Fibroblast of skin of left quadriceps (primary cell): ENCODE measurements around the gene DLL1.
"Not testable (repeated sequence)": the region's sequence is repeated elsewhere in the genome, so short reads cannot be mapped to it uniquely, and the experiment has no call there.

Experiments
- DNase-seq, 2 experiments: peaks; one replicate each; pipeline ENCODE4 v3.0.0-alpha.2; 2013; ENCODE audit warnings: low read depth in 2 of 2

The DLL1 gene

DNA sequence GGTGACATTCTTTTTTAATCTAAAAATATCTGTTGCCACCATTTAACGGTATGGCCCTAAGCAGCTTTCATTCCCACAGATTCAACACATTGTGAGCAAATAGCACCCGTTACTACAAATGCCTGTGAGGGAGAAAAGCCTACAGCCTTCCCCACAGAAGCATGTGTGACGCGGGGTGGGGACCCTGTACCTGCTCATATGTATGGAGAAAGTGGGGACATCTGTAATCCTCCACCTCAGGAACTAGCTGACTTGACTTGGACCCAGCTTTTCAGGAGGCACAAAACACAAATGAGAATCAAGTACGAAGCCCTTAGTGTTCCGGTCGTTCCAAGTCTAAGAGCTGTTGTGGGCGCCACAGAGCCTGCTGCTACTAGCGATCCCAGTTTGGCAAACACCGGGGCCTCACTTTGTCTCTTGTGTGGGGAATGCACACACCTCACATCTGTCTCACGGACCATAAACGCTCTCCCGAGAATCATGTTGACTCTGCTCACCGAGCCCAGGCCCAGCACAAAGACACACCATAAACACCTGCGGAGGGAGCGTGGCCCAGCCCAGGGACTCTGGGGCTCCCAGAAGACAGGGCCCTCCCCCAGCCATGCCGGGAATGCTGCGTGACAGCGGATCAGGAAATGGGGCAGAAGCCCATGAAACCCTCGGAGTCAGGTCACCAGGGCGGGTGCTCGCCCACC is 21.6 kb downstream of the DLL1 start:
- no peak for DNase-seq

DNA sequence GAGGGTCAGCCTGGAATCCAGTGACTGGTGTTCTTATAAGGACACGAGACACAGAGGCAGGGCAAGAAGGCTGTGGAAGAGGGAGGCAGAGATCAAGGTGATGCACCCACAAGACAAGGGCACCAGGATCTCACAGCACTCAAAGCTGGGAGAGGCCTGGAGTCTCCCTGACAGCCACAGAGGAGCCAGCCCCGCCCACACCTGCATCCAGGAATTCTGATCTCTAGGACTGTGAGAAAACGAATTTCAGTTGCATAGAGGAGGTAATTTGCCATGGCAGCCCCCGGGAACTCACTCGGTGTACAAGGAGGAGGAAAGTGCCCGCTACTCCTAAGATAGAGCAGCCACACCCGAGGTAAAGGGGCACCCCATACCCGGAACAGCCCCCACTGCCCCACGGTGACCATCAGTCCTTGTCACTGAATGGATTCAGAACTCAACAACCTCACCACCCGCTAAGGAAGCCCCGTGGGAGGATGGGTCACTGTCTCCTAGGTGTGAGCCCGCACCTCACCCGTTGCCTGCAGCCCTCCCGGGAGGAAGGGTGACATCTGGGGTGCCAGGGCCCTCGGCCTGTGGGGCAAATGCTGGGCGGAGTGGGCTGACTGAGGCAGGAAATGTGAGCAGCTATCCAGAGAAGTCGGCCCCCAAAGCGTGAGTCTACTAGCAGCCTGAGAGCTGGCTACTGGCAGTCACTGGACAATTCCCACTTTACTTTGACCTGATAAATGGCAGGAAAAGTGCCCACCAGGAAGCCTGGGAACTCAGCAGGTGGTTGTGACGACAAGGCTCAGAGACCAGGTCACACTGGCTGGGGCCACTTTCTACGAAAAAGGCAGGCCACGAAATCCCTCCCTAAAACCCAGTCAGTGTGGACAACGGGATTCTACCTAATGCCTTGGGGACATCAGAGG is 22.4 kb downstream of the DLL1 start:
- DNase-seq: no peak

DNA sequence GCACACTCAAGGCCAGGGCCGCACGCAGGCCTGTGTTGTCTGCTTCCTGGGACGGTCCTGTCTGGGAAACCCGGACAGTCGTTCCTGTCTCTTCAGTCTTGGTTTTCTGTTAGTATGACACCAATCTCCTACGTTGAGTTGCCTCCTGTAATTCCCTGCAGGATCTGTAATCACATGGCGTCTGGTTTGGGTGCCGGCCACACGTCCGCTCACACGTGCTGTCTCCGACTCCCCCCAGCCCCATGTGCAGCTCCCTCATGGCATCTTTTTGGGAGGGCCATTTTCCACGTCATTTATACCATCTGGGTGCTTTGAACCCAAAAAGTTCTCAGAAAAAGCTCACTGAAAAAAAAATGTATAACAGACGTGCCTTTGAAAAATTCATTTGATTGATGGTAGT is 23.2 kb downstream of the DLL1 start:
- no peak for DNase-seq

DNA sequence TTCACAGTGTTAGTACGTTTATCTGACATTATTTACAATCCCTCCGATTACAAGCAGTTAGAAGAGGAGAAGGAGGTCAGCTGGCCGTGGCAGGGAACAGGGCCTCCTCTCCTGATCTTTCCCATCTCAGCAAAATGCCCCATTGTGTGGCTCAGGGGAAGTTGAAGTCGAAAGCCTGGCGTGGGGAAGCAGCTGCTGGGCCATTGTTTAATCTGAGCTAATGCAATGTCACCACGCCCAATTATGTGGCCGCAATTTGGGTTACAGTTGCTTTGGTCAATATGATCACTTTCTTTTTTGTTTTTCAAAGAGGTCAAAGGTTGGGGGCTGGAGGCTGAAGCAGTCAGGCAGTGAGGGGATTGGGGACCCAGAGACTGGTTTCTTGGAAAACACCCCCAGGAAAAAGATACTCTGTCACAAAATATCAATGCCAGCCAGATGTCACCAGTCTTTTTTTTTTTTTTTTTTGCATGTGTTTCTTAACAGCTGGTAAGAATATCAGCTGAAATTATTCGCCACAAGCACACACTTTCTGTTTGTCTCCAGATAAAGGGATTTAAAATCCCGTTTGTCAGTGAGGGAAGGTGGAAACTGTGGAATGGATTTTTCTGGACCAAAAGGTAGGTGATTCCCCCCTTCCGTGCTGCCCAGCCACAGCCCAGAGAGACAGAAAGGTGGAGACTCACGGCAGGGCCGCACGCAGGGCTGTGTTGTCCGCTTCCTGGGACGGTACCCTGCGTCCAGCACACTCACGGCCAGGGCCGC is 24.6 kb downstream of the DLL1 start:
- DNase-seq: no peak

DNA sequence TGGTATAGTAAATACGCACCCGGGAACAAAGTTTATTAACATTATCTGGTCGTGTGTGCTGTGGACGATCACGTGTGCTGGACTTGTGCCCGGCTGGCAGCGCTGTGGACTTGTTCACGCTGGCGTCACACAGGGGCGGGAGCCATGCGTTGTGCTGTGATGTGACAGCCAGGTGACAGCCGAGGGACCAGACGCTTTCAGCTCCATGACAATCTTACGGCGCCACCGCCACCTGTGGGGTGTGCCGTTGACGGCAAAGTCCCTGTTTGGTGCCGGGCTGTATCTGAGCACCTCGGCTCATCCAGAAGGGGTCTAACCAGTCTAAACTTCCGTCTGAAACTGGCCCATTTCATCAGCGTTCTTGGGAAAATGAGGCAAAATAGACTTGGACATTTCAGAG is 25.2 kb downstream of the DLL1 start:
- no peak for DNase-seq

DNA sequence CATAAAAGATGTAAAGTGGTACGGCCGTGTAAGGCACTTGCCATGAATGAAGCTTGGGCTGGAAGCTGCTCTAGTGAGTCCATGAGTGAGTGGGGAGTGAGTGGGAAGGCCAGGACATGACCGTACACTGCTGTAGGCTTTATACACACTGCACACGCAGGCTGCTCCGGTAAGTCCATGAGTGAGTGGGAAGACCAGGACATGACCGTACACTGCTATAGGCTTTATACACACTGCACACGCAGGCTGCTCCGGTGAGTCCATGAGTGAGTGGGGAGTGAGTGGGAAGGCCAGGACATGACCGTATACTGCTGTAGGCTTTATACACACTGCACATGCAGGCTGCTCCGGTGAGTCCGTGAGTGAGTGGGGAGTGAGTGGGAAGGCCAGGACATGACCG is 26.2 kb downstream of the DLL1 start:
- not testable (repeated sequence) for DNase-seq

DNA sequence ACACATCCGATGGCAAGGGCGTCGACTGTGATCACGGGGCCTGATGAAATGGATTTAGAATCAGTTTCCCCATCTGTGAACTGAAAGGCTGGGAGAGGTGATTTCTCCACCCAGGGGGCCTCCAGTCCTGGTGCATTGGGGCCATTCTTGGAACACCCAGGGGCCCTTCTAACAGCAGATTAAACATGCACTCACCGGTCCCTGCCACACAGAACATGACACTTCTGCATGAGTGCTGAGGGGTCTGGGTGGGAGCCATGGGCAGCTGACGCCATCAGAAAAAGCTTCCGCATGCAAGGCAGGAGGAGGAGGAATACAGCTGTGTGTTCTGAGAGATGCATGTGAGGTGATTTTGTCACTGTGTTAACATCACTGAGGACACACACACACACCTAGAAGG is 26.8 kb downstream of the DLL1 start:
- DNase-seq: no peak

DNA sequence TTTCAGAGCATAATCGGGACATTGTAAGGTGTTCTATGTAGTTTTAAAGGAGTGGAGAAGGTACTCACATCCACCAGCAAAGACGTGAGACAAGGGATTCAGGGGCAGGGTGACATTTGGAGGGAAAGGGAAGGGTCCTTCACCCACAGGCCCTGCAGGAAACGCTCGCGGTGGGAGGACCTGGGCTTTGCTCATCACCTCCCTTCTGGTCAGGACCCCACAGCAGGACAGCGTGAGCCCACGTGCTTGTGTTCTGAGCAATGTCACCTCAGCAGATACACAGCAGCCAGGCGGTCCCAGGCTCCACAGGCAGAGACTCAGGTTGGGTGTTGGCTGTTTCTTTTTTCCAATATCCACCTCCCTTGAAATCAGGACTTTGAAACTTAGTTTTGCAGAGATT is 27.5 kb downstream of the DLL1 start:
- no peak for DNase-seq

DNA sequence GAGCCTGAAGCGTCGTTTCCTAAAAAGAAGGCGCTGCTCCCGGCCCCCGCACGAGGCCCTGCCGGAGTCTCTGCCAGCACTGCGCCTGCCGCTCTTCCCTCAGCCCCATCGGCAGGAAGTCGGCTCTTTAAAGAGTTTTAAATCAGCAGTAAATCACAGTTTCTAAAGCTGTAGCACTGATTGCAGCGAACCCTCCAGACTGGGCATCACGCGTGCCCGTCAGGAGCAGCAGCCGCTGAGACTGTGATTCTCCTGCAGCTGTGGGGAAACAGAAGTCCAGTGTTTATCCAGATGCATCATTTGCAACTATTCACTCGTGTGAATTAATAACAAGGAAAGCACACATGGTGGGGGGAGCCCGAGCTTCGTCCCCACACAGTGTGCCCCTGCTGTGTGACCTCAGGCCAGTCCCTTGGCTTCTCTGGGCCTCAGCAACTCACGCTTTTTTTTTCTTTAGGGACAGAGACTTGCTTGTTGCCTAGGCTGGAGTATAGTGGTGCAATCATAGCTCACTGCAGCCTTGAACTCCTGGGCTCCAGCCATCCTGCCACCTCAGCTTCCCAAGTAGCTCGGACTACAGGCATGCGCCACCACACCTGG is 28.3 kb downstream of the DLL1 start:
- DNase-seq: no peak

DNA sequence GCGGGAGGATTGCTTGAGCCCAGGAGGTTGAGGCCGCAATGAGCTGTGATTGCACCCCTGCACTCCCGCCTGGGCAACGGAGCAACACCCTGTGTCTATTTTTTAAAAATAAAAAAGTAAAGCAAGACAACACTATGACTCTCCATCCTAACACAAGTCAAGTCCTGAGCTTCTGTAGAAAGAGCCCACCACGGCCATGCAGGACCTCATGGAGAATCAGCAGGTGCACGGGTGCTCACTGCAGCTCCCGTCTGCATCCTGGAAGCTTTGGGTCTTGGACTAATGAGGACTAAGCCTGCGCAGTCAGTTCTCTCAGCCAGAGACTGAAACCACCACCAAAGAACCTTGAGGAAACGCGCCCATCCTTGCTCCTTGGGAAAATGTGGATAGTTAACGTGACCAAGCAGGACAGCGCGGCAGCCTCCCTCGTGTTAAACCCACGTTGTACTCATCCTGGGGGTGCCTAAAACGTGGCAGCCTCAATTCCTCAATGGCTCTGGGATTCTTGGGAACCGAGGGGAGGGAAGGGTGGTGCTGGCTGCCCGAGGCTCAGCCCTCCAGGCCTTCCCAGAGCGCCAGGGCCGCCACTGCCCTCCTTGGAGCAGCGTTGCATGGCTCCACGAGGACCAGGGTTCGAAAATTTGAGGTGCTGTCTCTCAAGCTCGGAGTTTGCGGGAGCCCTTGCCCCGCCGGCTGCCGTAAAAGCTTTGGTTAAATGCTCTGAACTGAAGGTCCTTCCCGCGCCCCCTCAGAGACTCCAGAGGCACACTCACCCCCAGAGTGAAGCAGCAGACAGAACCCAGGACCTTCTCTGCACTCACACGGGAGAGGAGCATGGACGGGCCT is 29.0 kb downstream of the DLL1 start:
- DNase-seq: no peak

DNA sequence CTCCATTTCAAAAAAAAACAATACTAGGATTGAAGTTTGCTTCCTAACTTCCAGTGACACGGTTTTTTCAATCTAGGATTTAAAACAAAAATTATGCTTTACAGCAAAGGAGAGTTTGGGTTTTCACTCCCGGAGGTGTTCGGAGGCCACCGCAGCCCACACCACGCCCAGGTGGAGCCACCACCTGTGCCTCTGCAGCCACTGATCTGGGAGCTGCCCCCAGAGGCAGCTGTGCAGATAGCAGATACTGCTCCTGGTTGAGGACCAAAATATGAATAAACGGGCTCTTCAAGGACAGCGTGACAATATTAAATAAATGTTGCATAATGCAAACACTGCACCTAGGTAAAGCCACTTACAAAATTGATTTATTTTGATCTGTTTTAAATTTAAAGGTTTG is 30.2 kb downstream of the DLL1 start:
- no peak for DNase-seq

DNA sequence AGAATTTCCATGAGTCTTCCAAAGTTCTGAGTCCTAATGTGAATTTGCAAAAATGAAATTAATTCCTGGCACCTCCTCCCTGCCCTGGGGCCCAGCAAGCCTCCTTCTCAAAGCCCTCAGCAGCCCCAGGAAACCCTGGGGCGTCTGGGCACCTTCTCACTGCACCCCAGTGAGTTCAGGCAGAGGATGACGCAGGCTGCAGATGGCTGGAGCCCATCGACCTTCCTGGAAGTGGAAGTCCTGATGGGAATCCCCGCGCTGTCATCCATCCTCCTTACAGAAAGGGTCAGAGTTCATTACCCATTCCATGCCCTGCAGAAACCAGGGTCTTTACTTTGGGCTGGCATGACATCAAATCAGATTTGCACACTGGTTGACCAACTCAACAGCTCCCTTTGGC is 31.6 kb downstream of the DLL1 start:
- DNase-seq: no peak

DNA sequence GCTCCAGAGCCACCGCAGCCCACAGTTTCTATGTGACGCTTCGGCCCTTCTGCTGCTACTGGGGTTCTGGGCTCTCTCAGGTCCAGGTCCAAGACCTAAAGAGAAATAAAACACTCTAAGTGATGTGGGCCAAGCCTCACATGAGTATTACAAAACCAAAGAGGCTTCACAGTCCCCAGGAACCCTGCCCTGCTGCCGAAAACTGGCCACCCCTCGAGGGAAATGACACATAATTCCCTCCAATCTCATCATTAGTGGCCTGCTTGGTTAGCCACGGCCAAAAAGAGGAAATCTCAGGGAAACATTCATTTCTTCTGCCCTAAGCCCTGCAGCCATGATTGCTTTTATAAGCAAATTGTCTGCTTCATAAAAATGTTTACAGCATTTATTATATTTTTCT is 32.5 kb downstream of the DLL1 start:
- DNase-seq: no peak

DNA sequence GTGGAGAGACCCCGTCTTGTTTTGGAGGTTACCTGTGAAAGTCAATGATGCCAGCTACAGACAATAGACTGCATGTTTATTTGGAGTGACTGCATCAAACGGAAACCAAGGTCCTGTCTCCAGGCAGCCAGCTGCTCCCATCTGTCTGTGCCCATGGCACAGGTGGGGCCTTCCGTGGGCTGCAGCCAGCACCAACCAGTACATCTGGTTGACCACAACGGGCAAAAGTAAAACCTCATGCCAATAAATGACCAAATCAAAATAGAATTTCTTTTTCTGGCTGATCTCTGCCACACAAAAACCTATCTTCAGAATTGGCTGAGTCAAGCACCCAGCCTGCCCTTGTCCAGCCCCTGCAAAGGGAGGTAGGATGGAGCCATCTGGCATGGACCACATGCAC is 33.5 kb downstream of the DLL1 start:
- no peak for DNase-seq

DNA sequence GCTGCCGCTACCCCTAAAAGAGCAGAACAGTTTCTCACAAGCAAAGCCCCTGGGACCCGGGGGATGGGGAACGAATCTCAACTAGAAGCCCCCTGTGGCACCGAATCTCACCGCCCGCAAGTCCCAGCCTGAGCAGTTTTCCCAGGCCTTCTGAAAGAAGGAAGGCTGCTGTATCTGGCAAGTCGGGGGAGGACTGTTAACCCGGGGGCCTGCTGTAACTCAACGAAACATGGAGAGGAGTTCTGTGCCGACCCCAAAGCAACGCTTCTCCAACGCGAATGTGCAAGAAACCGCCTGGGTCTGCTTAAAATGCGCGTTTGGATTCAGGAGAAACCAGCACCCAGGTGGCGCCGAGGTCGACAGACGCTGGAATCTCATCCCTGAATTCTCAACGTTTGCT is 34.2 kb downstream of the DLL1 start:
- no peak for DNase-seq

DNA sequence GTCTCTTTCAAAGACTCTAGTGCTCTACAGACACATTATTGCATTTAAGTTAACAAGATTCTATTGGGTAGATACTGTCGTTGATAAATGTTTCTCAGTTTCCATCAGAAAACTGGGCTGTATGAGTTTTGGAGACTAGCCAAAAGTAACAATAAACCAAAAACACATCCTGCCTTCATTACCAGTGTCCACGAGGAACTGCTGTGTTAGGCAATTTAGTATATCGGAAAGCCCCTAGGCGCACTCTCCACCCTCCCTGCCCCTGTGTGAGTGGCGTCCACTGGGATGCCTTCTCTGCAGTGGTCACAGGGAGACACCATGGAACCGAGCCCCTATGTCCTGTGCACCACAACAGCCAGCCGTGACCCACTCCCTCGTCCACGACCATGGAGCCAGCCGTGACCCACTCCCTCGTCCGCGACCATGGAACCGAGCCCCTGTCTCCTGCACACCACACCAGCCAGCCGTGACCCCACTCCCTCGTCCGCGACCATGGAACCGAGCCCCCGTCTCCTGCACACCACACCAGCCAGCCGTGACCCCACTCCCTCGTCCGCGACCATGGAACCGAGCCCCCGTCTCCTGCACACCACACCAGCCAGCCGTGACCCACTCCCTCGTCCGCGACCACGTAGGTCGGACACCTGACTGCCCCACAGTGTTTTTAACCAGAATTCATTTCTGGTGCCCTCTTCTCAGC is 35.3 kb downstream of the DLL1 start:
- no peak for DNase-seq

DNA sequence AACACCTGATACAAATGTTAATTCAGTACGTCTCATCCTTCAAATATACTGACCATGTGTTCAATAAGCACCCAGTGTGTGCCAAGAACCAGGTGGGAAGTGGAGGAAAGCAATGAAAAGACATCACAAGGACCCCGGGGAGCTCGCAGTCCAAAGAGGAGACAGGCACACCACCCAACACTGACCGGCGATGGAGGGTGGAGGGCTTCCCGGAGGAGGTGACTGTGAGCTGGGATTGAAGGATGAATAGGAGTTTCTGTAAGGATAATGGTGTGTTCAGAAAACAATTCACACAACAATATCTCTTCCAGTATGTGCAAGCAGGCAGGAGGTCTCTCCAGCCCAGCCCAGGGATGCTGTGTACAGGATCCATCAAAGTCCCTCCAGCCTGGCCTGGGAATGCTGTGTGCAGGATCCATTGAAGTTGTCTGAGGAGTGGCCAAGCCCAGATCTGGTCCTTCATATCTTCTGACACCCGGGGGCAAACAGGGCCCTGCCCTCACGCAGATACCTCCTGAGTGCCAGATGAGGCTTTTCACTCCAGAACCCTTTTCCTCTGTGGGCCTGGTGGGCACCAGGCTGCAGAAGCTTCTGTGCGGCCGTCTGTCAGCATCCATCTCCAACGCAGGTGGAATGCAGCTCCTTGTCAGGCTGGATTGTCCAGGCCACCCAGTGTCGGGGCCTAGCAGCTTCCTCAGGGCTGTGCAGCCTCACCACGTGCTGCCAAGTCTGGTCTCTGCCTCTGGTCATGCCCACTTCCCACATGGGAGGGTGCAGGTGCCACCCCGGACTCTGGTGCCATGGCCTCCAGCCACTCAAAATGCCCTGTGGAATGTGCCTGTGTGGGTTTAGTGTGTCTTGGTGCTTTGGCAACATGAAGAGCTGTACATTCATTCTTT is 36.3 kb downstream of the DLL1 start:
- DNase-seq: no peak

DNA sequence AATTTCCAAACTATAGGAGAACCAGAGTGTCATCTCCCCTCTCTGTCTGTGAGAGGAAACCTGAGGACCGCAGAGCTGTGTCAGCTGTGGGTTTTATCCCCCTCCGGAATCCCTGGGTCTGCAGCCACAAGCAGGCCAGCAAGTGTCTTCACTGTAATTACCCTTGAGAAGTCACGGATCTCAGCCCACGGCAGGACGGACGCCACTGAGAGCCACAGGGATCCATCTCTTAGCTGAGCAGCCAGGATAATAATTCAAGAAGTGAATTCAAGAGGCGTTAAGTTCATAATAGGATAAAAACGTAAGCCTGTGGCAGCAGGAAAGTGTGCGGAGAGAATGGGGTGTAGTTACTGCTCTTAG is 37.0 kb downstream of the DLL1 start:
- DNase-seq: no peak

DNA sequence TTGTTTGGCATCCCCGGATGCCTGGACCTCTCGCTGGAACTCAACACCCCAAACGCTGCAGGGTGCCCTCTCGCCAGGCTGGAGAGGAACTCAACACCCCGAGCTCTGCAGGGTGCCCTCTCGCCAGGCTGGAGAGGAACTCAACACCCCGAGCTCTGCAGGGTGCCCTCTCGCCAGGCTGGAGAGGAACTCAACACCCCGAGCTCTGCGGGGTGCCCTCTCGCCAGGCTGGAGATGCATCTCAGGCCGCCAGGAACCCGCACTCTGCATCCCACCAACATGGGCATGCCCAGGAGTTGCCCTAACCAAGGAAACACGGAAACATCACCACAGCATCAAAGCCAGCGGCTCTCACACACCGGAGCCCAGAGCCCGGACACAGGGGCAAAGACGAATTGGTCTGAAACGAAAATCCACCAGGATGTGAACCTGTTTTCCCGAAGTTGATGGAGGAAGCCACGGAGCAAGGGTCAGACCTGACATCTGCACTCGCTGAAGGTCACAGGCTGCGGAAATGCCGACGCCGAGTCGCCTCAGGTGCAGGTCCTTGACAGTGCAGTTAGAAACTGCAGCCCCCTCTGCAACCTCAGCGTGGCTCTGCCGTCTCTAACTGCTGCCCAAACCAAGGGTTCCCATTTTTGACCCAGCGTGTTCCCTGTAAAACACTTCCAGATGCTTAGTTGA is 37.5 kb downstream of the DLL1 start:
- DNase-seq: no peak
